ENCODE data around the gene NTSR1.

The NTSR1 gene

DNA sequence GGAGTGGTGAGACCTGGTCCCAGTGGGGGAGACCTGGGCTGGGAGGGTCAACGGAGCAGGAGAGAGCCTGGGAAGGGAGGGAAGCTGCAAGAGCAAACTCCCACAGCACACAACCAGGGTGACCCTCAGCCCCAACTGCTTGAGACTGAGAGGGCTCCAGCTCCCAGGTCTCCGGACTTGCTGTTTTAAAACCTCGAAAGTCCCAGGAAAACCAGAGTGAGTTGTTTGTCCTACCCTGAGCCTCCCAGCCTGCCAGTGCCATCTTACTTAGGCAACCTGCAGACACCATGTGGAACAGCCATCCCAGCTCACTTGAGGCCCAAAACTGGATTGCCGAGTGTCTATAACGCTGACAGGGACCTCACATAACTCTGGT, 4.8 kb upstream of the NTSR1 start:
- H3K27me3 ChIP-seq (ENCODE audit: insufficient read depth, poor library complexity, severe bottlenecking) = peaks cover 2% of the 10 kb centered on the region
- peak overlapping the region; percentile 97 for H3K27ac ChIP-seq (ENCODE audit: poor library complexity, severe bottlenecking)
- no peaks in the 10 kb centered on the region for H3K36me3 ChIP-seq (ENCODE audit: low read depth)
- ATAC-seq (ENCODE audit: low read depth) (peak; percentile 3), DNase-seq (ENCODE audit: low spot score) (no peak)
- TF ChIP-seq CTCF (IDR thresholded peaks at IDR 0.05; ENCODE audit: poor library complexity, severe bottlenecking) = no peak
- no peaks in the 10 kb centered on the region for H3K9me3 ChIP-seq (ENCODE audit: severe bottlenecking)
- peaks cover 50% of the 10 kb centered on the region for H3K4me1 ChIP-seq (ENCODE audit: insufficient read depth, poor library complexity, severe bottlenecking)
- no peak overlapping the region for H3K4me3 ChIP-seq (ENCODE audit: severe bottlenecking)

DNA sequence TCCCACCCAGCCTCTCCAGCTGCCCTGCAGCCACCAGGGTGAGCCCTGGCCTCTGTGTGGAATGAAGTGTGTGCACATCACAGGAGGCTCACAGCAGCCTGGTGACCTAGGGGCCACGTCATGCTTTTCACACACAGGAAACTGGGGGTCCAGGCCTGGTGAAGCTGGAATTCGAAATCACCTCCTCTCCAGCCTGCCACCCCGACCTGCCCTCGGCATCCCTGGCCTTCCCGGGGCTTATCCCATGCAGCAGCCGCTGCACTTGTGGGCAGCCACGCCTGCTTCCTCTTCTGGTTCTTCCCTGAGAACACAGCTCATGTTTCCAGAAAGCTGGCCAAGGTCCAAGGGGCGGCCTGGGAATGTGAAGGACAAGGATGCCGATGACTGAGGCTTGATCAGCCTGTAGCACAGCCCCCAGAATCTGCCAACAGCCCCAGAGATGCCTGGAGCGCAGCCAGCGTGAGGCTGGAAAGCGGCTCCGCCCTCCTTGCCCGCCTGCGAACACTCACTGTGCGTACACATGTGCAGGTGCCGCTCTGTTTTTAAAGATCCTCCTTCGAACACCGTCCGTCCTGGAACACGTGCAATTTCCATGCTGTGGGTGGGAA, 4.2 kb upstream of the NTSR1 start:
- DNase-seq (ENCODE audit: low spot score) (peak; percentile 100), ATAC-seq (ENCODE audit: low read depth) (peak; percentile 67)
- no peak for TF ChIP-seq CTCF (IDR thresholded peaks at IDR 0.05; ENCODE audit: poor library complexity, severe bottlenecking)
- no peaks in the 10 kb centered on the region for H3K9me3 ChIP-seq (ENCODE audit: severe bottlenecking)
- H3K27ac ChIP-seq (ENCODE audit: poor library complexity, severe bottlenecking) = peak overlapping the region; percentile 97
- peaks cover 50% of the 10 kb centered on the region for H3K4me1 ChIP-seq (ENCODE audit: insufficient read depth, poor library complexity, severe bottlenecking)
- H3K36me3 ChIP-seq (ENCODE audit: low read depth) = no peaks in the 10 kb centered on the region
- no peak overlapping the region for H3K4me3 ChIP-seq (ENCODE audit: severe bottlenecking)
- H3K27me3 ChIP-seq (ENCODE audit: insufficient read depth, poor library complexity, severe bottlenecking) = peaks cover 8% of the 10 kb centered on the region

DNA sequence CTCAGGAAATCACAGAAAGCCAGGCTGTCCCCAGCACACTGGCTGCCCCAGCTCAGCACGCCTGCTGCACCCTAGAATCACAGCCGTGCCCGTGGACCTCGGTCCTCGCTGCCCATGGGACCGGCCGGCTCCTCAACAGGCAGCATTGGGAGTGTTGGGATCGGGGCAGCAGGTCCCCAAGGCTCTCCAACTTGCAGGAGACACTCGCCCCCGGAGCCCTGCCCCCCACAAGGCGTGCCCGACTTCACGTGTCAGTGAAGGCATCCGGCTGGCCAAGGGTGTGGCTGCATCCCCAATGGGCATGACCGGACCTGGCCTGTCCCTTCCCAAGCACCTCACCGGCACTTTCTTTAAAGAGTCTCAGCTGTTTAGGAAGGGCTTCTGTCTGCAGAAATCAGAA, 3.0 kb upstream of the NTSR1 start:
- no peak for TF ChIP-seq CTCF (IDR thresholded peaks at IDR 0.05; ENCODE audit: poor library complexity, severe bottlenecking)
- H3K27me3 ChIP-seq (ENCODE audit: insufficient read depth, poor library complexity, severe bottlenecking) = peaks cover 20% of the 10 kb centered on the region
- H3K36me3 ChIP-seq (ENCODE audit: low read depth) = no peaks in the 10 kb centered on the region
- ATAC-seq (ENCODE audit: low read depth) (no peak), DNase-seq (ENCODE audit: low spot score) (peak; percentile 96)
- H3K27ac ChIP-seq (ENCODE audit: poor library complexity, severe bottlenecking) = peak overlapping the region; percentile 97
- H3K4me3 ChIP-seq (ENCODE audit: severe bottlenecking) = no peak overlapping the region
- no peaks in the 10 kb centered on the region for H3K9me3 ChIP-seq (ENCODE audit: severe bottlenecking)
- peaks cover 55% of the 10 kb centered on the region for H3K4me1 ChIP-seq (ENCODE audit: insufficient read depth, poor library complexity, severe bottlenecking)

- no peaks in the 10 kb centered on the region for H3K9me3 ChIP-seq (ENCODE audit: severe bottlenecking)
- H3K27me3 ChIP-seq (ENCODE audit: insufficient read depth, poor library complexity, severe bottlenecking) = peaks cover 26% of the 10 kb centered on the region
- no peak overlapping the region for H3K4me3 ChIP-seq (ENCODE audit: severe bottlenecking)
- peaks cover 60% of the 10 kb centered on the region for H3K4me1 ChIP-seq (ENCODE audit: insufficient read depth, poor library complexity, severe bottlenecking)
- H3K27ac ChIP-seq (ENCODE audit: poor library complexity, severe bottlenecking) = peak overlapping the region; percentile 97
- TF ChIP-seq CTCF (IDR thresholded peaks at IDR 0.05; ENCODE audit: poor library complexity, severe bottlenecking) = no peak
- ATAC-seq (ENCODE audit: low read depth) (no peak), DNase-seq (ENCODE audit: low spot score) (no peak)
- H3K36me3 ChIP-seq (ENCODE audit: low read depth) = no peaks in the 10 kb centered on the region
These were observed 2.3 kb upstream of the NTSR1 start for GRCh38 chr20:62706344-62706743.

DNA sequence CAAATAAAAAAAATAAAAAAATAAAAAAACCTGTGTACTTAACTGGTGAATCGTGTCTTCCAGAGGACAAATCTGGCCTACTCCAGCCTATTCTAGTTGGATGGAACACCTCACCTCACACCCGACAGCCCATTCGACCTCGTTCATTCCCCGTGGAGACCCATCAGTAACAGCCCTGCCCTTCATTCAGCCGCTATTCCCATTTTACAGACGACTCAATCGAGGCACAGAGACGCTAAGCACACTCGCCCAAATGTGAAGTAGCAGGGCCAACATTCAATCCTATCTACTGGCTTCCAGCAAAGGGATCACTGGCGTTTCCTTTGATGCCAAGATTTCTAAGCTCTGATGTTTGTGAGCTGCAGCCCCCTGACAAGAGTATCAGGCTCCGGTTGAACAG, 1.8 kb upstream of the NTSR1 start:
- Histone ChIP-seq H3K4me3 (ENCODE audit: severe bottlenecking) (no peak overlapping the region), H3K9me3 (ENCODE audit: severe bottlenecking) (no peaks in the 10 kb centered on the region), H3K36me3 (ENCODE audit: low read depth) (no peaks in the 10 kb centered on the region), H3K27ac (ENCODE audit: poor library complexity, severe bottlenecking) (peak overlapping the region; percentile 97), H3K27me3 (ENCODE audit: insufficient read depth, poor library complexity, severe bottlenecking) (peaks cover 26% of the 10 kb centered on the region), H3K4me1 (ENCODE audit: insufficient read depth, poor library complexity, severe bottlenecking) (peaks cover 60% of the 10 kb centered on the region)
- no peak for TF ChIP-seq CTCF (IDR thresholded peaks at IDR 0.05; ENCODE audit: poor library complexity, severe bottlenecking)
- no peak for ATAC-seq (ENCODE audit: low read depth)
- DNase-seq (ENCODE audit: low spot score) = no peak

Data from RWPE2 (cell line).